Measurements from ENCODE around the gene CAMTA1.

The CAMTA1 gene

DNA sequence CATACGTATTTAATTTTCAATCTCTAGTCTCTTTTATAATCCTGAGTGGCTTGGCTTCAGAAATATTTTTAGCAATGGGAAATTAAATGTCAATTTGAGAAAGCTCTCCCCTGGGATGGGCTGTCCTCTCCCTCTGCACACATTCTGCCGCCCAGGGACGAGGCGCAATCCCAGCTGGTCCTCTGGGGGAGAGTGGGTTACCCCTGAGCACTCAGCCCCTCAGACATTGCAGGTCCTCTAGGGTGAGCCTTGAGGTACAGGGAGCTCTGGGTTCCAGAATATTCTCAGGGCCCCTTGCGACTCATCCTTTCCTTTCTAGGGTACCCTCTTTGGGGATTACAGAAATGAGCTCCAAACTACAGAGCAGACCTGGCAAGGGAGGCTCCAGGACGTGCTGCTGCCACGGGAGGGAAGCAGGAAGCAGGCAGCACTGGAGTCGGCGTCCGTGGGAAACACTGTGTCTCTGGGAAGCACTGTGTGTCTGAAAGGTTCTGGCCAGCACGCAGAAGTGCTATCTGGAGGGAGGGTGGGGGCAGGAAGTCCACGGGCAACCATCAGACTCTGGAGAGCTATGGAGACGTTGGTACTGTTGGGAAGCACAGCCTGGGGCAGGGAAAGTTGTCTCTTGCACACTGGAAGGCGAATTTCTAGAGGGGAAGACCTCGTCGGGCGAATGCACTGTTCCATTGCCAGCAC is 642.5 kb downstream of the CAMTA1 start:
- no peak for DNase-seq (ENCODE audit: low read depth)
- no peak overlapping the region for H3K4me3 ChIP-seq (ENCODE audit: low read depth, low read length)
- TF ChIP-seq CTCF (conservative IDR thresholded peaks at IDR 0.05; ENCODE audit: low read depth, low read length), result no peak

DNA sequence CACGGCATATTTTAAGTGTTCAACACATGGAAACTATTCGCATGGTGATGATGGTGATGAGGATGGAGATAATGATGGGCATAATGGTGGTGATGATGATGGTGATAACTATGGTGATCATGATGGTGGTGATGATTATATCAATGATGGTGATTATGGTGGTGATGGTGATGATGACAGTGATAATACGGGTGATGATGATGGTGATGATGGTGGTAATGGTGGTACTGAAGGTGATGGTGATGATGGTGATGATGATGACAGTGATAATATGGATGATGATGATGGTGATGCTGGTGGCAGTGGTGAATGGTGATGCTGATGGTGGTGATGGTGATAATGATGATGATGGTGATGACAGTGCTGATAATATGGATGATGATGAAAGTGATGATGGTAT is 644.0 kb downstream of the CAMTA1 start:
- no peak overlapping the region for H3K4me3 ChIP-seq (ENCODE audit: low read depth, low read length)
- TF ChIP-seq CTCF (conservative IDR thresholded peaks at IDR 0.05; ENCODE audit: low read depth, low read length), result no peak
- DNase-seq (ENCODE audit: low read depth), result no peak

- no peak for TF ChIP-seq CTCF (conservative IDR thresholded peaks at IDR 0.05; ENCODE audit: low read depth, low read length)
- DNase-seq (ENCODE audit: low read depth), result no peak
- no peak overlapping the region for H3K4me3 ChIP-seq (ENCODE audit: low read depth, low read length)
Observed at GRCh38 chr1:7430047-7430608, 644.9 kb downstream of the CAMTA1 start.

DNA sequence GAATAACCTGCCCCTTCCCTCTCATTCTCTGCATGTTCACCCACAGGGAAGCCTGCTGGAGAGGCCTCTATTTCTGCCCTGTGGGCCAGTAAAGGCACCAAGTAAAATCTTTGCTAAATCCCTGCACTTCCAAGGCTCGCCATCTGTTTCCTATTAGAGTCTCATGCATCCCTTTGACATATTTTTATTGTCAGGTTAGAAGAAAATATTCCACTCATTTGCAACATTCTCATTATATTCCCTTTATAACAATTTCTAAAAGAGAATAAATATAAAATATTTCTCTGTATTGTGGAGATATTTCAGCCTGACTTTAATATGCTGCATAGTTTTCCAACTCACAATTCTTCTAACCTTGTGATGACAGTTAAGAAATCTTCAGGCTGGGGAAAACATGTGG is 645.4 kb downstream of the CAMTA1 start:
- no peak for DNase-seq (ENCODE audit: low read depth)
- TF ChIP-seq CTCF (conservative IDR thresholded peaks at IDR 0.05; ENCODE audit: low read depth, low read length), result no peak
- H3K4me3 ChIP-seq (ENCODE audit: low read depth, low read length), result no peak overlapping the region

DNA sequence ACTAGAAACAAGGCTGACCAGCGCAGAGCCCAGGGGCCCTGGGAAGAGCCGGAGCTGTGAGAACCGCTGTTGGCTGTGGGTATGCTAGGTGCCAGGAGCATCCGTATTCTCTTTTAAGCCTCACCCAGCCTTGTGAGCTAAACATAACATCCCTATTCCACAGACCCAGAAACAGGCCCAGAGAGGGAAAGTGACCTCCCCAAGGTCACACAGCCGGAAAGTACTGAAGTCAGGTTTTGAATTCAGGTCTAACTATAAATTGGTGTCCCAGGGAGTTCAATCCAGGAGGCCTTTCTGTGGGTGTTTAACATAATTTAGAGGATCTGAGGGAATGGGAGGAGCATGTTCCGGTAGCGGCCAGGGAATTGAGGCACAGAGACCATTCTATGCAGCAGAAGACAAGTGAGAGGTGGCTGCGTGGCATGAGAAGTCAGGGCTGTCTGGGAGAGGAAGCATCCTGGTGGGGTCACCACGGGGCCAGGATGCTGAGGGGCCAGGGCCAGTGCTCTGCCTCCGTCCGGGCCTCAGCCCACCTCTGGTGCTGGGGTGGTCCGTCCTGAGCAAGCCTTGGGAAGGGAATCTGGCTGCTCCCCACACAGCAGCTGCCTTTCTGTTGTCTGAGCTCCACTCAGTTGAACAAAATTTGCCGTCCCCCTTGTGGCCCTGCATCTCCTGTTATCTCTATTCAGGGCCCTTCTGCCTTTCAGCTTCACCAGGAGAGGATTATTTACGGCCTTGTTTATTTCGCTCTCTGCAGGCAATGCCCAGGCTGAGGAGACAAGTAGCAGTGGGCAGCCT is 647.0 kb downstream of the CAMTA1 start:
- no peak for DNase-seq (ENCODE audit: low read depth)
- no peak for TF ChIP-seq CTCF (conservative IDR thresholded peaks at IDR 0.05; ENCODE audit: low read depth, low read length)
- H3K4me3 ChIP-seq (ENCODE audit: low read depth, low read length), result no peak overlapping the region

- no peak for DNase-seq (ENCODE audit: low read depth)
- TF ChIP-seq CTCF (conservative IDR thresholded peaks at IDR 0.05; ENCODE audit: low read depth, low read length), result no peak
- no peak overlapping the region for H3K4me3 ChIP-seq (ENCODE audit: low read depth, low read length)
Observed at GRCh38 chr1:7432900-7433380, 647.7 kb downstream of the CAMTA1 start.

Measured in choroid plexus epithelial cell (primary cell).